ENCODE measurements around the gene STK11IP. TPM values are rescaled to one million over a fixed set of nuclear protein-coding genes. Genes with fewer than 3 reads are reported as not detected.

The STK11IP gene
- total RNA-seq, 3 donors from 2014 or later: 11.2 to 16.7 (median 15.7) TPM

DNA sequence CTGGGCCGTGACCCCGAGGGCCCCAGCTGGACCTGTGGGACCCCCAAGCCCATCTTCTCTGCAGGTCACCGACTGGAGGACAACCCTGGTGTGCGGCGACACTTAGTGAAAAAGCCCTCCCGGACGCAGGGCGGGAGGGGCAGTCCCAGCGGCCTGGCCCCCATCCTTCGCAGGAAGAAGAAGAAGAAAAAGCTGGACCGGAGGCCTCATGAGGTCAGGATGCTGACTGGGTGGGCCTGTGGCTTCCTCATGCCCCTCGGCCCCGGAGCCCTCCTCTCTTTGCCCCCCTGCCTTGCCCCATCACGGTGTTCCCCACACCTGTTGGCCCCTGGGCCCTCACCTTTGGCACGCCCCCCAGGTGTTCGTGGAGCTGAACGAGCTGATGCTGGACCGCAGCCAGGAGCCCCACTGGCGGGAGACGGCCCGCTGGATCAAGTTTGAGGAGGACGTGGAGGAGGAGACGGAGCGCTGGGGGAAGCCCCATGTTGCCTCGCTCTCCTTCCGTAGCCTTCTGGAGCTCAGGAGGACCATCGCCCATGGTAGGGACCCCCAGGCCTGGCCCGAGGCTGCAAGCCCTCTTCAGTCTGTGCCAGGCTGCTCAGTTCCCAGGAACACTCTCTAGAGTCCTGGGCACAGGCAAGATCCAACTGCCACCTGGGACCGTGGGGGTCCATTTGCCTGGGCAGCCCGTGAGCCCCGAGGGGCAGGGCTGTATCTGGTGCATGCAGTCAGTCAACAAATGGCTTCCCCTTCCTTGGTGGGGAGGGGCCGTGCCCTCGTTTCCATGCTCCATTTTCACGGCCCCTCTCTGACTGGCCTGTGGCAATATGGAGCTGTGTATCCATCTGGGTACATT is 34.5 kb downstream of the STK11IP start:
- intact Hi-C loops (cut with DNase I; ENCODE audit: low total_unique reads): no loop called here
- no peaks in the 10 kb centered on the region for H3K36me3 ChIP-seq
- no peaks in the 10 kb centered on the region for H3K9me3 ChIP-seq
- TF ChIP-seq, protein P1, sequence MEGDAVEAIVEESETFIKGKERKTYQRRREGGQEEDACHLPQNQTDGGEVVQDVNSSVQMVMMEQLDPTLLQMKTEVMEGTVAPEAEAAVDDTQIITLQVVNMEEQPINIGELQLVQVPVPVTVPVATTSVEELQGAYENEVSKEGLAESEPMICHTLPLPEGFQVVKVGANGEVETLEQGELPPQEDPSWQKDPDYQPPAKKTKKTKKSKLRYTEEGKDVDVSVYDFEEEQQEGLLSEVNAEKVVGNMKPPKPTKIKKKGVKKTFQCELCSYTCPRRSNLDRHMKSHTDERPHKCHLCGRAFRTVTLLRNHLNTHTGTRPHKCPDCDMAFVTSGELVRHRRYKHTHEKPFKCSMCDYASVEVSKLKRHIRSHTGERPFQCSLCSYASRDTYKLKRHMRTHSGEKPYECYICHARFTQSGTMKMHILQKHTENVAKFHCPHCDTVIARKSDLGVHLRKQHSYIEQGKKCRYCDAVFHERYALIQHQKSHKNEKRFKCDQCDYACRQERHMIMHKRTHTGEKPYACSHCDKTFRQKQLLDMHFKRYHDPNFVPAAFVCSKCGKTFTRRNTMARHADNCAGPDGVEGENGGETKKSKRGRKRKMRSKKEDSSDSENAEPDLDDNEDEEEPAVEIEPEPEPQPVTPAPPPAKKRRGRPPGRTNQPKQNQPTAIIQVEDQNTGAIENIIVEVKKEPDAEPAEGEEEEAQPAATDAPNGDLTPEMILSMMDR (IDR thresholded peaks at IDR 0.05): no peak
- TF ChIP-seq POLR2A (IDR thresholded peaks at IDR 0.05): no peak
- TF ChIP-seq POLR2AphosphoS5 (IDR thresholded peaks at IDR 0.05): no peak
- H3K27ac ChIP-seq: no peak overlapping the region
- H3K4me3 ChIP-seq: no peak overlapping the region
- no peak for DNase-seq (ENCODE audit: low spot score in 2 of 2)
- no peaks in the 10 kb centered on the region for H3K27me3 ChIP-seq
- peaks cover 0 to 3% of the 10 kb centered on the region in 2 donors for H3K4me1 ChIP-seq

DNA sequence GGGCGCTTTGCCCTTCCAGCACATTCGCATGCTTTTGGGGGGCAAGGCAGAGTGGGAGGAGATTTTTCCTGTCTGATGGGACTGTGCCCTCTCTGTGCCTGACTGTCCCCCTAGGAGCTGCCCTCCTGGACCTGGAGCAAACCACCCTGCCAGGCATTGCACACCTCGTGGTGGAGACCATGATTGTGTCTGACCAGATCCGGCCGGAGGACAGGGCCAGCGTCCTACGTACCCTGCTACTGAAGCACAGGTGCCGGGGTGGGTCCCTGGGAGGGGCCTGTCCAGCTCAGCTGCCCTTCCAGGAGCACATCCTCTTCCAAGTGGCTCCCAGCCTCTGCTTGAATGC is 35.1 kb downstream of the STK11IP start:
- no peak for TF ChIP-seq POLR2A (IDR thresholded peaks at IDR 0.05)
- no peak for TF ChIP-seq POLR2AphosphoS5 (IDR thresholded peaks at IDR 0.05)
- TF ChIP-seq, protein P1 (IDR thresholded peaks at IDR 0.05): no peak

DNA sequence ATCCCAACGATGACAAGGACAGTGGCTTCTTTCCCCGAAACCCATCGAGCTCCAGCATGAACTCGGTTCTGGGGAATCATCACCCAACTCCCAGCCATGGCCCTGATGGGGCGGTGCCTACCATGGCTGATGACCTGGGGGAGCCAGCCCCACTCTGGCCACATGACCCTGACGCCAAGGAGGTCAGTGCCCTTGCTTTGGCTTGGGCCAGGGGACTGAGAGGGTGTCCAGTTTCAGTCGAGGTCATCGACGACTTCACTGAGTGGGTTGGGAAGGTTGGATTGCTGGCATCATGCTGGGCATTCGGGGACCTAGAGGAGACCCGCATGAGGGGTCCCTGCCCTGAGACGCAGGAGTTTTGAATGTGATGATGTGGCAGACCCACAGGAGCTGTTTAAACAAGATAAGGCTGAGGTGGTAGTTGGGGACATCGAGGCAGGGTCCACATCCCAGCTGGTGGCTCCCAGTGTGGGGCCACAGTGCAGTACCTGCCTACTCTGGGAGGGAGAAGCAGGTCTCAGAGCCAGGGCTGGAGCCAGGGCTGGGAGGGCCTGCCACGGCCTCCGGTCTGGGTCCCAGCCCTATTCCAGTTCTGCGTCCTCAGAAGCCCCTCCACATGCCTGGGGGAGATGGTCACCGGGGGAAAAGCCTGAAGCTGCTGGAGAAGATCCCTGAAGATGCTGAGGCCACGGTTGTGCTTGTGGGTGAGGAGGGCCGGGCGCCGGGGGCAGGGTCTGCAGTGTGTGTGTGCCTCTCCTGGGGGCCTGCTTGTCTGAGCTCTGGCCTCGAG is 35.8 kb downstream of the STK11IP start:
- no peak for DNase-seq (ENCODE audit: low spot score in 2 of 2)
- no peak for TF ChIP-seq POLR2A (IDR thresholded peaks at IDR 0.05)
- TF ChIP-seq POLR2AphosphoS5 (IDR thresholded peaks at IDR 0.05): no peak
- TF ChIP-seq, protein P1 (IDR thresholded peaks at IDR 0.05): no peak
- Histone ChIP-seq H3K36me3 (no peaks in the 10 kb centered on the region), H3K4me3 (no peak overlapping the region), H3K27ac (no peak overlapping the region), H3K9me3 (no peaks in the 10 kb centered on the region), H3K27me3 (no peaks in the 10 kb centered on the region), H3K4me1 (no peaks in the 10 kb centered on the region)
- intact Hi-C loops (cut with DNase I; ENCODE audit: low total_unique reads): no loop called here

More for the DNA sequence above, 35.1 kb downstream of the STK11IP start:
- Histone ChIP-seq H3K4me3 (no peak overlapping the region), H3K36me3 (no peaks in the 10 kb centered on the region), H3K4me1 (peaks cover 0 to 3% of the 10 kb centered on the region in 2 donors), H3K27ac (no peak overlapping the region), H3K9me3 (no peaks in the 10 kb centered on the region), H3K27me3 (no peaks in the 10 kb centered on the region)
- intact Hi-C loops (cut with DNase I; ENCODE audit: low total_unique reads): no loop called here
- DNase-seq (ENCODE audit: low spot score in 2 of 2): no peak

DNA sequence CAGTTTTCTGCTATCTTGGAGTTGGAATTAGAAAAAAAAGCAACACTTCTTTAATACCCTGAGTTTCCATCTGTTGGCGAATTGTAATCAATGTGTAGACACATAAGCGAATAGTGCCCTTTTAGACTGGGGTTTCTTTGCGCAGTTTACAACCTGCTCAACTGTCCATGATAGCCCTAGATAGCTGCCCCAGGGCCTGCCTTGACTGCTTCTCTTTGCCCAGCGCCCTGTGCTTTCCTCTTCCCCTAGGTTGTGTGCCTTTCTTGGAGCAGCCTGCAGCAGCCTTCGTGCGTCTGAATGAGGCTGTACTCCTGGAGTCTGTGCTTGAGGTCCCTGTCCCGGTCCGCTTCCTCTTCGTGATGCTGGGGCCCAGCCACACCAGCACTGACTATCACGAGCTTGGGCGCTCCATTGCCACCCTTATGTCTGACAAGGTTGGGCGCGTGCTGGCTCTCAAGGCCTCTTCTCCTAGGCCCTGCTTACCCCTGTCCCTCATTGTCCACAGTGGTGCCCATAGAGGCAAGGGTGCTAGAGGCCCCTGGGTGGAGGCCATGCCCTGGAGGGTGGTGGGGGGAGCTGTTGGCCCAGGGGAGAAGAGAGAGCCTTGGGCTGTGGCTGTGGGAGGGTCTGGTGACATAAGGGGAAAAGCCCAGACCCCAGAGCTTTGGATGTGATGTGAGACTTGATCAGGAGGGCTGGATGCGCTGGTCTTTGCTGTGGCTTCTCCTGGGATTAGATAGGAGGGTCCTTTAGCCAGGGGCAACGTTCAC is 36.7 kb downstream of the STK11IP start:
- Histone ChIP-seq H3K27me3 (no peaks in the 10 kb centered on the region), H3K4me3 (no peak overlapping the region), H3K36me3 (no peaks in the 10 kb centered on the region), H3K9me3 (no peaks in the 10 kb centered on the region), H3K27ac (no peak overlapping the region), H3K4me1 (no peaks in the 10 kb centered on the region)
- intact Hi-C loops (cut with DNase I; ENCODE audit: low total_unique reads): no loop called here
- no peak for DNase-seq (ENCODE audit: low spot score in 2 of 2)
- TF ChIP-seq POLR2A (IDR thresholded peaks at IDR 0.05): no peak
- TF ChIP-seq POLR2AphosphoS5 (IDR thresholded peaks at IDR 0.05): no peak
- TF ChIP-seq, protein P1 (IDR thresholded peaks at IDR 0.05): no peak
